HepG2 (cell line): ENCODE data around the gene ARHGEF11. TPM values are rescaled to one million over a fixed set of nuclear protein-coding genes. Genes with fewer than 3 reads are reported as not detected.

ENCODE experiments used
- ATAC-seq: fragments of 200-7000 bp; cut with Tn5 transposase; 3 replicates; pipeline ENCODE4 v1.9.1; 2020; ENCODE audit warnings: mild to moderate bottlenecking, moderate library complexity
- BruUV-seq: library from RNA; stranded (reverse); fragments of 400-500 nt; replicated peaks from 2 replicates; lab custom pipeline; 2021; lab: Mats Ljungman, UMichigan
- CTCF ChIA-PET: fragments of 300-600 bp; formaldehyde crosslinking; extraction: SDS; loops from one replicate; lab custom pipeline; 2021; ENCODE audit warnings: low total read pairs, inconsistent platforms, low intra/inter-chr PET ratio; lab: Yijun Ruan, JAX
- POLR2A ChIA-PET: fragments of 350-600 bp; sonication (Branson Sonifier 250); formaldehyde crosslinking; loops from one replicate; lab custom pipeline; 2020; ENCODE audit warnings: antibody characterized with exemption, inconsistent platforms; lab: Yijun Ruan, JAX
- DNase-seq: peaks from one replicate; pipeline ENCODE4 v3.0.0-alpha.2; 2015; ENCODE audit warnings: low spot score
- FAIRE-seq: peaks from 3 replicates; lab custom pipeline; 2011; peaks lifted over from hg19 to GRCh38; lab: Jason Lieb, UNC
- H2AFZ ChIP-seq: one replicate; pipeline ENCODE4 v1.6.1; 2011; ENCODE audit warnings: low read length, inconsistent platforms
- H3K27ac ChIP-seq: fragments of 300-600 bp; 3 replicates; pipeline ENCODE4 v1.8.0; 2011; ENCODE audit warnings: mixed run types, mild to moderate bottlenecking, mixed read lengths, low read length, inconsistent platforms; ENCODE audit not compliant: insufficient read depth; ENCODE audit errors: extremely low read length
- H3K27me3 ChIP-seq, 2 experiments: fragments of 200-600 bp in 1 of 2; 2 replicates in 1 of 2; 3 replicates in 1 of 2; pipeline versions ENCODE4 v1.6.0 to v1.8.0; 2011; ENCODE audit warnings: low read length in 2 of 2, mild to moderate bottlenecking in 2 of 2, moderate library complexity in 2 of 2, inconsistent platforms in 1 of 2; ENCODE audit not compliant: insufficient read depth in 2 of 2, control insufficient read depth in 1 of 2
- H3K36me3 ChIP-seq, 2 experiments: fragments of 200-600 bp in 1 of 2; replicated peaks in 1 of 2; 2 replicates in 1 of 2; 3 replicates in 1 of 2; pipeline versions ENCODE4 v1.5.1 to v1.8.0; 2011; ENCODE audit warnings: low read length in 2 of 2, inconsistent platforms in 1 of 2; ENCODE audit not compliant: insufficient read depth in 2 of 2, control insufficient read depth in 1 of 2
- H3K4me1 ChIP-seq: 2 replicates; pipeline ENCODE4 v1.5.1; 2012; ENCODE audit warnings: low read length, inconsistent platforms; ENCODE audit not compliant: insufficient read depth
- H3K4me2 ChIP-seq: 2 replicates; pipeline ENCODE4 v1.6.0; 2011; ENCODE audit warnings: low read depth, low read length, inconsistent platforms
- H3K4me3 ChIP-seq, 3 experiments: fragments of 200-600 bp in 1 of 3; sonication (generic), shearing (Covaris generic) in 1 of 3; replicated peaks in 1 of 3; 2 replicates each; pipeline ENCODE4 v1.5.1; 2011 to 2016; ENCODE audit warnings: low read length in 3 of 3, inconsistent platforms in 2 of 3, low read depth in 2 of 3, mild to moderate bottlenecking in 2 of 3, control low read depth in 1 of 3, mixed read lengths in 1 of 3; ENCODE audit not compliant: insufficient read depth in 1 of 3
- H3K79me2 ChIP-seq: one replicate; pipeline ENCODE4 v1.6.1; 2011; ENCODE audit warnings: low read length, inconsistent platforms; ENCODE audit not compliant: insufficient read depth
- H3K9ac ChIP-seq: 2 replicates; pipeline ENCODE4 v1.6.0; 2011; ENCODE audit warnings: mild to moderate bottlenecking, low read depth, low read length, inconsistent platforms; ENCODE audit not compliant: insufficient read depth
- H3K9me3 ChIP-seq: 2 replicates; pipeline ENCODE4 v1.5.1; 2012; ENCODE audit warnings: mild to moderate bottlenecking, low read length
- H4K20me1 ChIP-seq: 2 replicates; pipeline ENCODE4 v1.6.0; 2011; ENCODE audit warnings: inconsistent platforms, mild to moderate bottlenecking, low read length, moderate library complexity; ENCODE audit not compliant: insufficient read depth
- DMAP1 ChIP-seq: IDR thresholded peaks from 2 replicates; pipeline ENCODE4 v1.6.1; 2016
- FOXO1 ChIP-seq: sonication (generic); formaldehyde crosslinking; IDR thresholded peaks from 2 replicates; pipeline ENCODE4 v1.4.0; 2020; ENCODE audit warnings: missing genetic modification reagents
- KAT8 ChIP-seq: IDR thresholded peaks from 2 replicates; pipeline ENCODE4 v1.6.1; 2016; ENCODE audit warnings: missing genetic modification reagents, missing compliant biosample characterization
- MAZ ChIP-seq, 2 experiments: sonication (generic) in 1 of 2; formaldehyde crosslinking in 1 of 2; IDR thresholded peaks; 2 replicates each; pipeline versions ENCODE4 v1.5.0 to v1.6.1; 2012 to 2020; ENCODE audit warnings: low read depth in 2 of 2, mild to moderate bottlenecking in 2 of 2, borderline replicate concordance in 1 of 2, improper control_type of control experiment in 1 of 2, low read length in 1 of 2, missing genetic modification reagents in 1 of 2, moderate library complexity in 1 of 2
- RFX1 ChIP-seq: fragments of 450-650 bp; IDR thresholded peaks from 2 replicates; pipeline ENCODE4 v1.6.1; 2017
- SMC3 ChIP-seq: IDR thresholded peaks from 2 replicates; pipeline ENCODE4 v1.6.1; 2011; ENCODE audit warnings: low read length, improper control_type of control experiment
- STAG1 ChIP-seq: sonication (generic); formaldehyde crosslinking; IDR thresholded peaks from 2 replicates; pipeline ENCODE4 v1.4.0; 2020; ENCODE audit warnings: missing genetic modification reagents
- SUZ12 ChIP-seq: fragments of 150-350 bp; IDR thresholded peaks from 2 replicates; pipeline ENCODE4 v1.6.1; 2014; ENCODE audit warnings: low read depth, low read length
- TCF7L2 ChIP-seq: IDR thresholded peaks from 2 replicates; pipeline ENCODE4 v1.6.1; 2011; ENCODE audit warnings: mild to moderate bottlenecking, low read depth, low read length, moderate library complexity
- TP53 ChIP-seq: sonication (generic); formaldehyde crosslinking; conservative IDR thresholded peaks from 2 replicates; pipeline ENCODE4 v1.4.0; 2020; ENCODE audit warnings: missing genetic modification reagents
- ZBTB44 ChIP-seq: sonication (generic); formaldehyde crosslinking; IDR thresholded peaks from 2 replicates; pipeline ENCODE4 v1.4.0; 2020; ENCODE audit warnings: missing genetic modification reagents
- ZBTB46 ChIP-seq: sonication (generic); formaldehyde crosslinking; IDR thresholded peaks from 2 replicates; pipeline ENCODE4 v1.4.0; 2020; ENCODE audit warnings: mild to moderate bottlenecking, missing genetic modification reagents, borderline replicate concordance
- ZNF446 ChIP-seq: sonication (generic); formaldehyde crosslinking; IDR thresholded peaks from 2 replicates; pipeline ENCODE4 v1.5.0; 2020; ENCODE audit warnings: mild to moderate bottlenecking, missing genetic modification reagents
- ZNF496 ChIP-seq: sonication (generic); formaldehyde crosslinking; IDR thresholded peaks from 2 replicates; pipeline ENCODE4 v1.8.1; 2023; ENCODE audit warnings: mild to moderate bottlenecking, moderate library complexity, missing genetic modification reagents; ENCODE audit not compliant: insufficient replicate concordance
- ZNF660 ChIP-seq: sonication (generic); formaldehyde crosslinking; IDR thresholded peaks from 2 replicates; pipeline ENCODE4 v1.5.1; 2020; ENCODE audit warnings: mild to moderate bottlenecking, low read depth, missing genetic modification reagents, borderline replicate concordance
- ZNF782 ChIP-seq: sonication (generic); formaldehyde crosslinking; IDR thresholded peaks from 2 replicates; pipeline ENCODE4 v1.4.0; 2020; ENCODE audit warnings: missing genetic modification reagents, mild to moderate bottlenecking, borderline replicate concordance
- WGBS: methylation state at CpG from one replicate; pipeline ENCODE4 v1.1.6; 2017; ENCODE audit warnings: low lambda C conversion rate; 5-methylcytosine and 5-hydroxymethylcytosine counted together
- in situ Hi-C: cut with HindIII; loops from 2 replicates; pipeline ENCODE4 v1.10.0; 2017; ENCODE audit warnings: low pct_unique_long_range_greater_than_20kb; ENCODE audit not compliant: extremely low pct_ligation_motif_present
- intact Hi-C: fragments of 100-400 bp; cut with micrococcal nuclease; formaldehyde crosslinking; loops from one replicate; pipeline ENCODE4 v1.10.0; 2022; ENCODE audit not compliant: unreplicated experiment
- polyA plus RNA-seq, 8 experiments: library from polyadenylated mRNA; depleted of rRNA in 3 of 8; stranded (reverse) in 7 of 8; unstranded in 1 of 8; fragments of >200 nt; fragmentation: Illumina TruSeq in 4 of 8; extraction: Trizol in 4 of 8; gene quantifications; 2 replicates each; pipeline versions ENCODE4 v1.2.1 to v1.2.3, GENCODE V29; 2011 to 2016; ENCODE audit warnings: low read depth in 4 of 8, missing spikeins in 1 of 8, mixed read lengths in 1 of 8; ENCODE audit not compliant: insufficient read depth in 1 of 8
- total RNA-seq, 5 experiments: library from RNA; depleted of rRNA; stranded (reverse); fragments of >200 nt; fragmentation: Illumina TruSeq; extraction: Trizol; gene quantifications; 2 replicates each; pipeline ENCODE4 v1.2.3, GENCODE V29; 2016; ENCODE audit warnings: low read depth in 1 of 5

The ARHGEF11 gene
- total and polyA plus RNA-seq, 2 of the 13 experiments (the other 11 are each of a cell fraction or from before 2014, with no cell fraction given) = 16.5 to 21.2 TPM

- 16% methylated on average over 21 of the region's 23 CpGs for whole genome bisulfite sequencing
- no TSS peak for BruUV-seq
- H3K27ac ChIP-seq = no peak overlapping the region
- CTCF ChIA-PET = no interaction called here
- H3K4me2 ChIP-seq = no peak overlapping the region
- H2AFZ ChIP-seq = no peak overlapping the region
- peaks cover 7 to 89% of the 10 kb centered on the region in 2 experiments for H3K27me3 ChIP-seq
- peaks cover 22% of the 10 kb centered on the region for H3K4me1 ChIP-seq
- no peaks in the 10 kb centered on the region for H4K20me1 ChIP-seq
- no peak for DNase-seq
- H3K79me2 ChIP-seq = no peaks in the 10 kb centered on the region
- no peaks in the 10 kb centered on the region for H3K9me3 ChIP-seq
- no peak for FAIRE-seq
- TF ChIP-seq ZBTB44 (CRISPR knock-in tag) (no peak), TP53 (no peak)
- TF ChIP-seq, all 625 proteins: peak for 0
- POLR2A ChIA-PET = no interaction called here
- Histone ChIP-seq H3K9ac (no peak overlapping the region), H3K4me3 (no peak overlapping the region), H3K36me3 (no peaks in the 10 kb centered on the region)
- in situ Hi-C loops (no loop called here), intact Hi-C loops (no loop called here)
- ATAC-seq = no peak
Measured at GRCh38 chr1:156901966-156902915, 143.3 kb downstream of the ARHGEF11 start.

- H4K20me1 ChIP-seq = no peaks in the 10 kb centered on the region
- TF ChIP-seq SUZ12 (no peak), STAG1 (no peak), ZNF496 (CRISPR knock-in tag) (no peak), KAT8 (CRISPR knock-in tag) (no peak), ZNF660 (CRISPR knock-in tag) (no peak), DMAP1 (CRISPR knock-in tag) (no peak), MAZ (IDR thresholded peaks at IDR 0.05; ENCODE audit: borderline replicate concordance, low read depth, low read length) (no peak), MAZ (CRISPR knock-in tag; IDR thresholded peaks at IDR 0.05; ENCODE audit: low read depth) (no peak), ZNF446 (no peak), FOXO1 (CRISPR knock-in tag) (no peak), TCF7L2 (no peak), ZNF782 (CRISPR knock-in tag) (no peak), RFX1 (no peak), SMC3 (no peak), ZBTB46 (CRISPR knock-in tag) (no peak)
Measured at GRCh38 chr1:156901590-156901900, 144.0 kb downstream of the ARHGEF11 start.

More at GRCh38 chr1:156901590-156901900, 144.0 kb downstream of the ARHGEF11 start:
- no TSS peak for BruUV-seq
- intact Hi-C loops = no loop called here
- Histone ChIP-seq H3K36me3 (no peaks in the 10 kb centered on the region), H3K27me3 (peaks cover 7 to 89% of the 10 kb centered on the region in 2 experiments), H3K4me2 (no peak overlapping the region), H3K4me1 (peaks cover 25% of the 10 kb centered on the region), H2AFZ (no peak overlapping the region), H3K9ac (no peak overlapping the region), H3K9me3 (no peaks in the 10 kb centered on the region), H3K4me3 (no peak overlapping the region), H3K27ac (no peak overlapping the region), H3K79me2 (no peaks in the 10 kb centered on the region)
- no peak for DNase-seq
- FAIRE-seq = no peak
- POLR2A ChIA-PET = no interaction called here
- no peak for ATAC-seq
- CTCF ChIA-PET = interaction anchor here (1.0 kb wide), 1 partner anchor 10 kb away, joined by 3 read pairs; no protein-coding TSS in a partner anchor
- in situ Hi-C loops = no loop called here
- WGBS = 3% methylated on average over 4 of the region's 4 CpGs
